CD4-positive, alpha-beta T cell treated with Interleukin-15 for 1 hour (primary cell): ENCODE results near the gene ZNF792.
"Not testable (repeated sequence)": the region's sequence is repeated elsewhere in the genome, so short reads cannot be mapped to it uniquely, and the experiment has no call there.

Experiments
- DNase-seq: peaks from one replicate; pipeline ENCODE4 v3.0.0-alpha.2; 2020

Gene ZNF792

DNA sequence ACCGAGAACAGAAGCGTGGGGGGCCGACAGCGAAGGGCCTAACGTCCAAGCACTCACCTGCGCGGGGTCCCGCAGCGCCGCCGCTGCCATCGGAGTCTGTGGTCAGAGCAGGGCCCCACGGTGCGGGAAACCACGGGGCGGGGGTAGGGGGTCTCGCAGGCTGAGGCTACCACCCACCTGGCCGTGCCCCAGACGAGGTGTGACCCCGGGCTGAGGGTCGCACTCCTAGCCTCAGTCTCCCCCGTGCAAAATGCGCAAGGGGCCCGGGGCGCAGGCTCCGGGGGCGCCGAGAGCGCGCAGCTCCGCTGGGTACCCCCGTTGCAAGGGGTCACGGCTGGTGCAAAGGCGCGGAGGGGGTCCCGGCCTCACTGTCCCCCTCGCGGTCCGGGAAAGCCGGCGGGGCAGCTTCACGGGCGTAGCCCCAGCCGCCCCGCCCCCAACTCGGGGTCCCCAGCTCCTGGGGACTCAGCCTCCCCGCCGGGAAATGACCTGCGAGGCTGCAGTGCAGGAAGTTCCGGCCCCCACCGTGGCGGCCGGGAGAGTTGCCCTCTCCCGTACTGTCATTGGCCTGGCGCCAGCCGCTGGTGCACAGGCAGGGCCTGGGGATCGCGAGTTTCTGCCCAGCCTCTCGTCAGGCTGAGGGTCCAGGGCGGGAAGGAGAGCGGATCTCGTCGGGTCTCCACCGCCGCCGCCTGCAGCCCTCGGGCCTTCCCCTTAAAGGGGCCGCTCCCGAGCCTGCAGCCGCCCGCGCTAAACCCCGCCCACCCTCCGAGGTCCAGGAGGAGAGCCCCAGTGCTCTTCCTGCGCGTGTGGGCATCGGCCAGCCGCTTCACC is at the start of gene ZNF792:
TSS of gene ZNF792 (minus strand) at position 657 of the 834 bp plus-strand sequence. CDS start at position 90, 567 bp downstream.
- DNase-seq, result peak; percentile 32

DNA sequence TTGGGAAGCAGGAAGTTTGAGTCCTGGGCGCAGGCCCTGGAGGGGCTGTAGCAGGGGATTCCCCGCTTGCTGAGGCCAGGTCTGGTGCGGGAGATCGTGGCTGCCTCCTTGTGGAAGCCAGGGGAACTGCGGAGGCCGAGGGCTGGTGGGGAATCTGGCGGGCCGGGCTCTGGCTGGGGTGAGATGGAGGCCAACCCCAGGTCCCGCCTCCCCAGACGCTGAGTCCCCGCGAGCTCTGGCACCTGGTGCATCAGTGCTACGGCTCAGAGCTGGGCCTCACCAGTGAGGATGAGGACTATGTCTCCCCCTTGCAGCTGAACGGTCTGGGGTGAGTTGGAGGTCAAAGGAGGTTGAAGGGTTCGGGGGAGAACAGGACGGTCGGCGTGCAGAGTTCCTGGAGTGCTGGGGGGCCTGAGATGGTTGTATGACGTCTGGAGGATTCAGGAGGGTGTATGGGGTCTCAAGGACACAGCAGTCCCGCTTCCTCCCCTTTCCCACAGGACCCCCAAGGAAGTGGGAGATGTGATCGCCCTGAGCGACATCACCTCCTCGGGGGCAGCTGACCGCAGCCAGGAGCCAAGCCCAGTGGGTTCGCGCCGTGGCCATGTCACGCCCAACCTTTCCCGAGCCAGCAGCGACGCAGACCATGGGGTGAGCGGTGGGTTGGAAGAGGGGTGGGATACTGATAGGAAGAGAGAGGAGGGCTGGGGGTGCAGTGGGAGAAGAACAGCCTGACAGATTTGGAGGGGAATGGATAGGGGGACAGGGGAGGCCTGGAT is 49.2 kb upstream of the ZNF792 start:
- peak; percentile 82 for DNase-seq

- DNase-seq, result no peak
Observed at GRCh38 chr19:35011737-35012682, 48.0 kb upstream of the ZNF792 start.

- peak; percentile 43 for DNase-seq
Observed at GRCh38 chr19:35011091-35011689, 47.2 kb upstream of the ZNF792 start.

DNA sequence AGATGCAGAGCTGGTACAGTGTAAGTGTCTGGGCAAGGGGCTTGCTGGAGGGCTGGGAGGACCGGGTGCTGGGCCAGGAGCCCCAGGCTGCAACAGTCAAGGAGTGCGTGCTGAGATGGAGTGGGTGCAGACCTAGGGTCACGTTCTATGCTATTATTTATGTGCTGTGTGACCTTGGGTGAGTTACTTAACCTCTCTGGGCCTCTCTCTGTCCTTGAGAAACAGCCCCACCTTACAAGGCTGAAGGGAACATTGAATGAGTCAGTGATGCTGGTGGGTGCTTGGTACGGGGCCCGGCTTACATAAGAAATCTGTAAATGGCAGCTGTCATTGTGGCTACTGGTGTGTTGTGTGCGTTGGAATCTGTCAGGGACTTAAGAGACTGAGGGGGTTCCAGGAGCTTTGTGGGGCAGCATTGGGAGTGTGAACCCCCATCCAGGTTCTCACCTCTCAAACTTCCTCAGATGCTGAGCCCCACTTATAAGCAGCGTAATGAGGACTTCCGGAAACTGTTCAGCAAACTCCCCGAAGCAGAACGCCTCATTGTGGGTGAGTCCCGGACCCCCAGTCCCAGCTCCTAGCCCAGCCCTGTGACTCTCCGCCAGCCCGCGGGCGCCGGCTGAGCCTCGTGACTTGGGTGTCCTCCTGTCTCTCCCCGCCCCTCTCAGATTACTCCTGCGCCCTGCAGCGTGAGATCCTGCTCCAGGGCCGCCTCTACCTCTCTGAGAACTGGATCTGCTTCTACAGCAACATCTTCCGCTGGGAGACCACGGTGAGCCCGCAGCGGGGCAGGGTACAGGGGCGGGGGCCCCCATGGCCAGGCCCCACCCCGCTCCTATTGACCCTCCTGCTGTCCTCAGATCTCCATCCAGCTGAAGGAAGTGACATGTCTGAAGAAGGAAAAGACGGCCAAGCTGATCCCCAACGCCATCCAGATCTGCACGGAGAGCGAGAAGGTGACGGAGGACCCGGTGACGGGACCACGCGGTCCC is 45.7 kb upstream of the ZNF792 start:
- no peak for DNase-seq

- no peak for DNase-seq
Observed at GRCh38 chr19:35008891-35009341, 44.9 kb upstream of the ZNF792 start.

DNA sequence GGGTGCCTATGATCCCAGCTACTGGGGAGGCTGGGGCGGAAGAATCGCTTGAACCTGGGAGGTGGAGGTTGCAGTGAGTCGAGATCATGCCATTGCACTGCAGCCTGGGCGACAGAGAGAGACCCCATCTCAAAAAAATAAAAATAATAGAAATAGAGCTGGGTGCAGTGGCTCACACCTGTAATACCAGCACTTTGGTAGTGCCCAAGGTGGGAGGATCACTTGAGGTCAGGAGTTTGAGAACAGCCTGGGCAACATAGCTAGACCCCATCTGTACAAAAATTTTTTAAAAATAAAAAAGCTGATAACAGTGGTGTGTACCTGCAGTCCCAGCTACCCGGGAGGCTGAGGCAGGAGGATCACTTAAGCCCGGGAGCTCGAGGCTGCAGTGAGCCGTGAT is 43.4 kb upstream of the ZNF792 start:
- not testable (repeated sequence) for DNase-seq

DNA sequence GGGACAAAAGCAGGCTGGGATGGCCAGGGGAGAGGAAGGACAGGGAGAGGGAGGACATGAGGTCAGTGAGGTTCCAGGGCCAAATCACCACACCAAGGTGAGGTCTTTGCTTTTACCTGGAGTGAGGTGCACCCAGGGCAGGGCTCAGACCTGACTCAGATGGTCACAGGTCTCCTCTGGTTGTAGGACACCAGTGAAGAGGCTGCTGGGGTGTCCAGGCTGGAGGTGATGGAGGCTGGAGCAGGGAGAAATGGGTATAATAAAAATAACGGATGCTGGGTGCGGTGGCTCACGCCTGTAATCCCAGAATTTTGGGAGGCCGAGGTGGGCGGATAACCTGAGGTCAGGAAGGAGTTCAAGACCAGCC is 43.0 kb upstream of the ZNF792 start:
- no peak for DNase-seq

- DNase-seq, result no peak
Observed at GRCh38 chr19:35006342-35006998, 42.4 kb upstream of the ZNF792 start.

DNA sequence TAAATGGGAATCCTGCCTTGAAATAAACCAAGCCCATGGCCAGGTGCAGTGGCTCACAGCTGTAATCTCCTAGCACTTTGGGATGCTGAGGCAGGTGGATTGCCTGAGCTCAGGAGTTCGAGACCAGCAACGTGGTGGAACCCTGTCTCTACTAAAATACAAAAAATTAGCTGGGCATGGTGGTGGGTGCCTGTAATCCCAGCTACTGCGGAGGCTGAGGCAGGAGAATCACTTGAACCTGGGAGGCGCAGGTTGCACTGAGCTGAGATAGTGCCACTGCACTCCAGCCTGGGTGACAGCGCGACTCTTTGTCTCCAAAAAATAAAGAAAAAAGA is 41.9 kb upstream of the ZNF792 start:
- not testable (repeated sequence) for DNase-seq

- no peak for DNase-seq
Observed at GRCh38 chr19:35005256-35005977, 41.4 kb upstream of the ZNF792 start.

GRCh38 chr19:35004517-35005255 is 40.7 kb upstream of the ZNF792 start:
- DNase-seq, result no peak

DNA sequence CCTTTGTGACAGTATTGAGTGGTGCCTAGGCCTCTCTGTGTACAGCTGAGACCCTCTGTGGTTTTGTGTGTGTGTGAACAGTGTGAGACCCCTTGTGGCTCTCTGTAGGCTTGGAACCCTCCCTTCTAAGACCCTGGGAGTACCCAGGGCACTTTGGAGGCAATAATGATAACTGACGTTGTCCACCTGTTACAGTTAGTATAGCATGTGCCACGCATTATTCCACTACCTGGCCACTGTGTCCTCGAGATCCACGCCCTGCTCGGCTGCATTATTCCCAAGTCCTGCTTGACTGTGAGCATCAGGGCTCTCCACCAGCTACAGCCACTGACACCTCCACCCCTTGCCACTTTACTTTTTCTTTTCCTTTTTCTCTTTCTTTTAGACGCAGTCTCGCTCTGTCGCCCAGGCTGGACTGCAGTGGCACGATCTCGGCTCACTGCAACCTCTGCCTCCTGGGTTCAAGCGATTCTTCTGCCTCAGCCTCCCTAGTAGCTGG is 38.1 kb upstream of the ZNF792 start:
- DNase-seq, result no peak

DNA sequence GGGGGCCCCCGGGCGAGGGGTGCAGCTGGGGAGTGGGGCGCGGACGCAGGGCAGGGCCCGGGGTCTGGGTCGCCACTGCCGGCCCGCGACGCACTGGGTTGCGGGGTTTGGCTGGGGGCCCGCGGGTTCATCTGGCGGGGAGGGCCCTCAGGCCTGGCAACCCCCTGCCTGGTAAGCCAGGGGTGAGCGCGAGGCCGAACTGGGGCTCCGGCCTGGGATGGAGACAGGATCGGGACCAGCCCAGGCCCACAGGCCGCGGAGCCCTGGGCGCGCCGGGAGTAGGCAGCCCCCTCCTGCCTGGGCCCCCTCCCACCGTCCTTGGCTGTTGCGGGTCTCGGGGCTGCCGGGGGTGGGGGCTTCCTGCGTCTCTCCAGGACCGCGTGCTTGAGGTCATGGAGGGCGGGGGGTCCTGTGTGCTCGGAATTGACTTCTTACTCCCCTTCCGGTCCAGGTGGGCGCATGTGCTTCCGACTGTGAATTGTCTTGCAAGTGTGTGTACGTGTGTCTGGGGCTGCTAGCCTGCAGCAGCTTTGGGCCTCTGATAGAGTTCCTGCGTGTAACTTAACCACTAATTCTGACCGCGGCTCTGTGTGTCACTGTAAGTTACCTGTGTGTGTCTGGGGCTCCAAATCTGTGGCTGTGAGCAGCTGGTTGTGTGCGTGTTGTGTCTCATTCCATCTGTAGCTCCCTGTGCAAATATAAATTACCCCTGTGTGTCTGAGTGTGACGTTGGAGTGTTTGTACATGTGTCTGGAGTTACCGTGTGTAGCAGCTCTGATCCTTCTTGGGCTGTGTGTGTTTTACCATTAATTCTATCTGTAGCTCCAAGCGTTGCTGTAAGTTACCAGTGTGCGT is 36.8 kb upstream of the ZNF792 start:
- DNase-seq, result peak; percentile 58

- no peak for DNase-seq
Observed at GRCh38 chr19:35000338-35000646, 36.3 kb upstream of the ZNF792 start.

- DNase-seq, result peak; percentile 77
Observed at GRCh38 chr19:34999498-35000337, 35.7 kb upstream of the ZNF792 start, which contains the start of gene GRAMD1A. Gene GRAMD1A (plus strand): TSS chr19:35000323. CDS start chr19:35000479, 156 bp downstream.
